ENCODE results near the gene PDE4B. TPM values are rescaled to one million over a fixed set of nuclear protein-coding genes. Genes with fewer than 3 reads are reported as not detected.
"Not testable (repeated sequence)": the region's sequence is repeated elsewhere in the genome, so short reads cannot be mapped to it uniquely, and the experiment has no call there.

Gene PDE4B
- total RNA-seq, 2 donors from 2014 or later, result 4.3 to 18.0 TPM

DNA sequence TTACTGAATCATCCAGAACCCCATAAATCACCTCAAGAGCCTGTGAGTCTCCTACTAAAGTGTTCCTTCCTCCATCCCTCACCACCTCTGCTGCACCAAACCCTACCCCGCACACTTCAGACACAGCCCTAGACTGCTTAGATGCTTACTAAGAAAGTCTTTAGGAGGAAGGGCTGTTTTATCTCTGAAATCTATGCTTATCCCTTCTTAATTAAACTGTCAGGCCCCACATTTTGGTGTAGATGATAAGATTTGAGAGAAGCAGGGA is 524.5 kb downstream of the PDE4B start:
- Mint-ChIP-seq H3K27me3 (ENCODE audit: insufficient read depth) (no peaks in the 10 kb centered on the region), H3K4me1 (peaks cover 21% of the 10 kb centered on the region), H3K27ac (no peak overlapping the region), H3K36me3 (ENCODE audit: low read depth) (no peaks in the 10 kb centered on the region), H3K9me3 (peaks cover 9% of the 10 kb centered on the region), H3K4me3 (no peak overlapping the region)
- TF ChIP-seq, protein P1, sequence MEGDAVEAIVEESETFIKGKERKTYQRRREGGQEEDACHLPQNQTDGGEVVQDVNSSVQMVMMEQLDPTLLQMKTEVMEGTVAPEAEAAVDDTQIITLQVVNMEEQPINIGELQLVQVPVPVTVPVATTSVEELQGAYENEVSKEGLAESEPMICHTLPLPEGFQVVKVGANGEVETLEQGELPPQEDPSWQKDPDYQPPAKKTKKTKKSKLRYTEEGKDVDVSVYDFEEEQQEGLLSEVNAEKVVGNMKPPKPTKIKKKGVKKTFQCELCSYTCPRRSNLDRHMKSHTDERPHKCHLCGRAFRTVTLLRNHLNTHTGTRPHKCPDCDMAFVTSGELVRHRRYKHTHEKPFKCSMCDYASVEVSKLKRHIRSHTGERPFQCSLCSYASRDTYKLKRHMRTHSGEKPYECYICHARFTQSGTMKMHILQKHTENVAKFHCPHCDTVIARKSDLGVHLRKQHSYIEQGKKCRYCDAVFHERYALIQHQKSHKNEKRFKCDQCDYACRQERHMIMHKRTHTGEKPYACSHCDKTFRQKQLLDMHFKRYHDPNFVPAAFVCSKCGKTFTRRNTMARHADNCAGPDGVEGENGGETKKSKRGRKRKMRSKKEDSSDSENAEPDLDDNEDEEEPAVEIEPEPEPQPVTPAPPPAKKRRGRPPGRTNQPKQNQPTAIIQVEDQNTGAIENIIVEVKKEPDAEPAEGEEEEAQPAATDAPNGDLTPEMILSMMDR (conservative IDR thresholded peaks at IDR 0.05), result no peak
- no peak overlapping the region for H3K9ac ChIP-seq (ENCODE audit: extremely low read depth, low read length, poor library complexity, severe bottlenecking)
- no peaks in the 10 kb centered on the region for H3K36me3 ChIP-seq (ENCODE audit: control insufficient read depth, insufficient read depth, low read length)
- WGBS, 2 experiments (ENCODE audit: insufficient coverage in 1 of 2, insufficient read length in 1 of 2), result 100% methylated on average over 1 of the region's 1 CpG; no CpG with 5 or more reads in 1 of the 2 experiments
- no peak for DNase-seq
- H3K27ac ChIP-seq (ENCODE audit: low read depth, low read length), result no peak overlapping the region
- H3K4me1 ChIP-seq (ENCODE audit: control insufficient read depth, insufficient read depth, low read length), result peaks cover 9% of the 10 kb centered on the region
- no peaks in the 10 kb centered on the region for H3K27me3 ChIP-seq (ENCODE audit: control insufficient read depth, insufficient read depth, low read length, poor library complexity, severe bottlenecking)
- H3K4me3 ChIP-seq (ENCODE audit: low read length), result no peak overlapping the region
- H3K9me3 ChIP-seq (ENCODE audit: control insufficient read depth, low read length), result no peaks in the 10 kb centered on the region

GRCh38 chr1:66320231-66320630 is 527.5 kb downstream of the PDE4B start:
- Mint-ChIP-seq H3K4me3 (no peak overlapping the region), H3K27ac (no peak overlapping the region), H3K36me3 (ENCODE audit: low read depth) (no peaks in the 10 kb centered on the region), H3K4me1 (peaks cover 21% of the 10 kb centered on the region), H3K9me3 (peaks cover 9% of the 10 kb centered on the region), H3K27me3 (ENCODE audit: insufficient read depth) (no peaks in the 10 kb centered on the region)
- peaks cover 9% of the 10 kb centered on the region for H3K4me1 ChIP-seq (ENCODE audit: control insufficient read depth, insufficient read depth, low read length)
- WGBS, 2 experiments (ENCODE audit: insufficient coverage in 1 of 2, insufficient read length in 1 of 2), result 45% methylated on average over 1 of the region's 1 CpG; no CpG with 5 or more reads in 1 of the 2 experiments
- TF ChIP-seq, protein P1 (conservative IDR thresholded peaks at IDR 0.05), result no peak
- H3K36me3 ChIP-seq (ENCODE audit: control insufficient read depth, insufficient read depth, low read length), result no peaks in the 10 kb centered on the region
- no peak for DNase-seq
- no peak overlapping the region for H3K27ac ChIP-seq (ENCODE audit: low read depth, low read length)
- H3K27me3 ChIP-seq (ENCODE audit: control insufficient read depth, insufficient read depth, low read length, poor library complexity, severe bottlenecking), result no peaks in the 10 kb centered on the region
- H3K9ac ChIP-seq (ENCODE audit: extremely low read depth, low read length, poor library complexity, severe bottlenecking), result no peak overlapping the region
- H3K4me3 ChIP-seq (ENCODE audit: low read length), result no peak overlapping the region
- no peaks in the 10 kb centered on the region for H3K9me3 ChIP-seq (ENCODE audit: control insufficient read depth, low read length)

- H3K9me3 Mint-ChIP-seq; H3K4me1 ChIP-seq (ENCODE audit: control insufficient read depth, insufficient read depth, low read length); H3K4me3 ChIP-seq (ENCODE audit: low read length); H3K27ac Mint-ChIP-seq; DNase-seq; H3K36me3 Mint-ChIP-seq (ENCODE audit: low read depth); H3K4me1 Mint-ChIP-seq; H3K27ac ChIP-seq (ENCODE audit: low read depth, low read length); H3K27me3 Mint-ChIP-seq (ENCODE audit: insufficient read depth); H3K9me3 ChIP-seq (ENCODE audit: control insufficient read depth, low read length); H3K36me3 ChIP-seq (ENCODE audit: control insufficient read depth, insufficient read depth, low read length); H3K9ac ChIP-seq (ENCODE audit: extremely low read depth, low read length, poor library complexity, severe bottlenecking); H3K27me3 ChIP-seq (ENCODE audit: control insufficient read depth, insufficient read depth, low read length, poor library complexity, severe bottlenecking); H3K4me3 Mint-ChIP-seq: not testable (repeated sequence)
- WGBS, 2 experiments (ENCODE audit: insufficient coverage in 1 of 2, insufficient read length in 1 of 2), result 94 to 100% methylated on average over 1 to 2 of the region's 2 CpGs
Measured at GRCh38 chr1:66322462-66322861, 529.8 kb downstream of the PDE4B start.

GRCh38 chr1:66323958-66324625 is 531.4 kb downstream of the PDE4B start:
- Histone ChIP-seq H3K9me3 (ENCODE audit: control insufficient read depth, low read length) (no peaks in the 10 kb centered on the region), H3K27me3 (ENCODE audit: control insufficient read depth, insufficient read depth, low read length, poor library complexity, severe bottlenecking) (no peaks in the 10 kb centered on the region), H3K4me1 (ENCODE audit: control insufficient read depth, insufficient read depth, low read length) (no peaks in the 10 kb centered on the region), H3K4me3 (ENCODE audit: low read length) (no peak overlapping the region), H3K9ac (ENCODE audit: extremely low read depth, low read length, poor library complexity, severe bottlenecking) (no peak overlapping the region), H3K36me3 (ENCODE audit: control insufficient read depth, insufficient read depth, low read length) (no peaks in the 10 kb centered on the region), H3K27ac (ENCODE audit: low read depth, low read length) (no peak overlapping the region)
- H3K9me3 Mint-ChIP-seq, result peaks cover 9% of the 10 kb centered on the region
- H3K27me3 Mint-ChIP-seq (ENCODE audit: insufficient read depth), result no peaks in the 10 kb centered on the region
- H3K27ac Mint-ChIP-seq, result no peak overlapping the region
- peaks cover 7% of the 10 kb centered on the region for H3K4me1 Mint-ChIP-seq
- no peak for DNase-seq
- TF ChIP-seq, protein P1 (conservative IDR thresholded peaks at IDR 0.05), result no peak
- 91% methylated on average over 3 of the region's 3 CpGs; no CpG with 5 or more reads in 1 of the 2 experiments for WGBS, 2 experiments (ENCODE audit: insufficient coverage in 1 of 2, insufficient read length in 1 of 2)
- no peak overlapping the region for H3K4me3 Mint-ChIP-seq
- no peaks in the 10 kb centered on the region for H3K36me3 Mint-ChIP-seq (ENCODE audit: low read depth)

Measured in endodermal cell (in vitro differentiated cells).